ENCODE results near the gene SLIT3. TPM values are rescaled to one million over a fixed set of nuclear protein-coding genes. Genes with fewer than 3 reads are reported as not detected.

The SLIT3 gene
- total and polyA plus RNA-seq, 2 donors (not counting 3 experiments of a cell fraction or from before 2014, with no cell fraction given), result 0.90 to 1.0 TPM

DNA sequence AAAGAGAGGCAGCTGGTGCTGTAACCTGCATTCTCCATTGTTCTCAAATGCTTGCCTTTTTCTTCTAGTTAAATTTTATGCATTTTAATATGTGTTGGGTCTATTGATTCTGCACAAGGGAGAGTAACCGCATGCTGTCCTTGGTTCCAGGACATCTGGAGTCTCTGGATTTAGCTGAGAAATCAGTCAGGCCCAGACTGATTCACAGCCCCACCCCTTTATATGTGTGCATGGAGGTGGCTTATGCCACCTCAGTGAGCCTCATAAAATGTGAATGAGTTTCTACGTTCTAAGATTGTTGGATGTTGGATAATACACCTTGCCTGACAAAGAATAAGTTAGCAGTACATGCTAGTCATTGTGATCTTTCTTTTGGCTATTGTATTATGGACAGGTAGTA is 611.7 kb downstream of the SLIT3 start:
- ChIA-PET POLR2A (no interaction called here), CTCF (no interaction called here)
- Histone ChIP-seq H3K27ac (ENCODE audit: insufficient read depth, low read depth, low read length) (no peak overlapping the region), H3K9me3 (replicated peaks; ENCODE audit: control insufficient read depth, insufficient read depth, low read length) (no peaks in the 10 kb centered on the region), H3K9ac (replicated peaks; ENCODE audit: extremely low read depth, insufficient read depth, low read length) (no peak overlapping the region), H2AFZ (ENCODE audit: low read depth, low read length) (no peak overlapping the region), H3K36me3 (ENCODE audit: control insufficient read depth in 2 of 2, extremely low read depth in 1 of 2, insufficient read depth in 2 of 2, low read length in 2 of 2) (no peaks in the 10 kb centered on the region), H3K79me2 (ENCODE audit: control insufficient read depth, insufficient read depth, low read length) (no peaks in the 10 kb centered on the region), H3K4me1 (ENCODE audit: control insufficient read depth, extremely low read depth, insufficient read depth, low read length) (no peaks in the 10 kb centered on the region), H3K4me2 (ENCODE audit: insufficient read depth, low read length) (no peak overlapping the region), H3K27me3 (ENCODE audit: control insufficient read depth in 2 of 2, insufficient read depth in 2 of 2, low read length in 2 of 2) (no peaks in the 10 kb centered on the region), H4K20me1 (replicated peaks; ENCODE audit: control insufficient read depth, extremely low read depth, insufficient read depth, low read length) (no peaks in the 10 kb centered on the region), H3K4me3 (replicated peaks in 1 of 3; ENCODE audit: insufficient read depth in 1 of 3, low read depth in 1 of 3, low read length in 3 of 3) (no peak overlapping the region), H3K9me1 (replicated peaks; ENCODE audit: control insufficient read depth, extremely low read depth, insufficient read depth, low read length) (no peaks in the 10 kb centered on the region)
- no peak for DNase-seq (ENCODE audit: low read depth, low spot score)
- FAIRE-seq, result no peak
- dilution Hi-C loops (cut with MboI; ENCODE audit: extremely low pct_ligation_motif_present, low sequenced_read_pairs) (no loop called here), intact Hi-C loops (cut with micrococcal nuclease) (no loop called here)
- no TSS peak for BruUV-seq (replicated peaks)
- TF ChIP-seq POLR2A (IDR thresholded peaks at IDR 0.05; ENCODE audit: low read depth, low read length) (no peak), MYC (IDR thresholded peaks at IDR 0.05; ENCODE audit: low read depth, low read length) (no peak), FOS (IDR thresholded peaks at IDR 0.05; ENCODE audit: borderline replicate concordance, insufficient read depth, low read length) (no peak), GATA2 (IDR thresholded peaks at IDR 0.05; ENCODE audit: insufficient read depth, insufficient read length, low read depth, low read length) (no peak), JUN (IDR thresholded peaks at IDR 0.05; ENCODE audit: borderline replicate concordance, insufficient read depth, insufficient read length, low read depth) (no peak), MAX (IDR thresholded peaks at IDR 0.05; ENCODE audit: insufficient read depth, insufficient read length) (no peak), POLR2AphosphoS5 (IDR thresholded peaks at IDR 0.05; ENCODE audit: insufficient read depth, low read depth, low read length) (no peak), EZH2 (IDR thresholded peaks at IDR 0.05; ENCODE audit: borderline replicate concordance, low read depth, low read length, severe bottlenecking) (no peak)
- TF ChIP-seq, protein P1, sequence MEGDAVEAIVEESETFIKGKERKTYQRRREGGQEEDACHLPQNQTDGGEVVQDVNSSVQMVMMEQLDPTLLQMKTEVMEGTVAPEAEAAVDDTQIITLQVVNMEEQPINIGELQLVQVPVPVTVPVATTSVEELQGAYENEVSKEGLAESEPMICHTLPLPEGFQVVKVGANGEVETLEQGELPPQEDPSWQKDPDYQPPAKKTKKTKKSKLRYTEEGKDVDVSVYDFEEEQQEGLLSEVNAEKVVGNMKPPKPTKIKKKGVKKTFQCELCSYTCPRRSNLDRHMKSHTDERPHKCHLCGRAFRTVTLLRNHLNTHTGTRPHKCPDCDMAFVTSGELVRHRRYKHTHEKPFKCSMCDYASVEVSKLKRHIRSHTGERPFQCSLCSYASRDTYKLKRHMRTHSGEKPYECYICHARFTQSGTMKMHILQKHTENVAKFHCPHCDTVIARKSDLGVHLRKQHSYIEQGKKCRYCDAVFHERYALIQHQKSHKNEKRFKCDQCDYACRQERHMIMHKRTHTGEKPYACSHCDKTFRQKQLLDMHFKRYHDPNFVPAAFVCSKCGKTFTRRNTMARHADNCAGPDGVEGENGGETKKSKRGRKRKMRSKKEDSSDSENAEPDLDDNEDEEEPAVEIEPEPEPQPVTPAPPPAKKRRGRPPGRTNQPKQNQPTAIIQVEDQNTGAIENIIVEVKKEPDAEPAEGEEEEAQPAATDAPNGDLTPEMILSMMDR (IDR thresholded peaks at IDR 0.05; ENCODE audit: extremely low read depth in 1 of 2, insufficient read depth in 1 of 2, low read depth in 1 of 2, low read length in 2 of 2), result no peak
